Measurements from ENCODE around the gene ARHGAP8.
"Not testable (repeated sequence)": the region's sequence is repeated elsewhere in the genome, so short reads cannot be mapped to it uniquely, and the experiment has no call there.

The ARHGAP8 gene

GRCh38 chr22:44889255-44889878 is 137.0 kb downstream of the ARHGAP8 start:
- no peak for DNase-seq (ENCODE audit: low read depth)

GRCh38 chr22:44890416-44891292 is 138.3 kb downstream of the ARHGAP8 start:
- no peak for DNase-seq (ENCODE audit: low read depth)

DNA sequence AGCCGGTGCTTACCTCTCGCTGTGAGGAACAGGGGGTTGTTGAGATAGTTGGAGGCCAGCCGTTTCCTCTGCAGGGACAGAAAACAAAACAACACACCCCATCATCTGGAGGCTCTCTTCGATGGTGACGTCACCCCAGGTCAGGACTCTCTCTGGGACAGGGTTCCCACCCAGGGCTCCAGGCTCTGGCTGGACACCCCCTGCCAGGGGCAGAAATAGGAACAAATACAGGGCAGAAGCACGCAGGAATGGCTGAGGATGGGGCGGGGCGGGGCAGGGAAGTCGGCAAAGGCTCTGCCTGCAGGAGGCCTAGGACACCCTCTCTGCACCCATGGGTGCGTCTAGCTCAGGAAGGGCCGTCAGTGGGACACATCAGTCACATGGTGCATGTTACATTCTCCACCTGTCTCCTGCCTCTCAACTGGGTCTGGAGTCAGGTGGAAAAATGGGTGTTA is 138.9 kb downstream of the ARHGAP8 start:
- no peak for DNase-seq (ENCODE audit: low read depth)

DNA sequence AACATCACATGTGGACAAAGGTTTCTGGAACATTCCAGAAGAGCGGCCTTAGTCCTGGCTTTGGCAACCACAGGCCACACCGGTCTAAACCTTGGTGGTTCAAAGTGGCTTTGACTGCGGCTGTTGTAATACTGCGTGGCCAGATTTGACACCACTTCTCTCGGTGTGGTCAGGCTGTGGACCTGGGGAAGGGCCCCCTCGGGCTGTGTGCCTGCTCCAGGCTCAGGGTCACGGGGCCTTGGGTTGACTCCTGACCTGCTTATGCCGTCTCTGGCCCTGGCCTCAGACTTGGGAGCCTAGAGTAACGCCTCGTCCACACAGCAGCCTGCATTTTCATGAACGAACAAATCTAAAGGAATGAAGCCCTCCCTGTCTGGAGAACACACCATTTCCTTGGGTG is 139.4 kb downstream of the ARHGAP8 start:
- DNase-seq (ENCODE audit: low read depth) = no peak

DNA sequence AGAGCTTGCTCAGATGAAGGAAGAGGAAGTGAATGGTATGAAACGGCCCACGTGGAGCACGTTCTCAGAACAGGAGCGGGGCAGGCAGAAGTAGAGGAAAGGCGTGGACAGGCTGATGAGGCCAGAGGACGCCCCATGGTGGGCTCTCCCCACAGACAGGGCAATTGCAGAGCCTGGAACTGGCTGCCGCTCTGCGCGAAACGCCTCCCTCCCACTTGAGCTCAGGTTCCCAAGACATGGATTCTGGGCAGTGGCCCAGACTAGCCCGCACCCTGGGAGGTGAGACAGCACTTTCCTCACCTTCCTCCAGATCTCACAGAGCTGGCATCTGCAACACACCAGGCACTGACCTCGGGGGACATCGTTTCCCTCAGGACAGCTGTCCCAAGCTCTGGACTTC is 139.9 kb downstream of the ARHGAP8 start:
- no peak for DNase-seq (ENCODE audit: low read depth)

DNA sequence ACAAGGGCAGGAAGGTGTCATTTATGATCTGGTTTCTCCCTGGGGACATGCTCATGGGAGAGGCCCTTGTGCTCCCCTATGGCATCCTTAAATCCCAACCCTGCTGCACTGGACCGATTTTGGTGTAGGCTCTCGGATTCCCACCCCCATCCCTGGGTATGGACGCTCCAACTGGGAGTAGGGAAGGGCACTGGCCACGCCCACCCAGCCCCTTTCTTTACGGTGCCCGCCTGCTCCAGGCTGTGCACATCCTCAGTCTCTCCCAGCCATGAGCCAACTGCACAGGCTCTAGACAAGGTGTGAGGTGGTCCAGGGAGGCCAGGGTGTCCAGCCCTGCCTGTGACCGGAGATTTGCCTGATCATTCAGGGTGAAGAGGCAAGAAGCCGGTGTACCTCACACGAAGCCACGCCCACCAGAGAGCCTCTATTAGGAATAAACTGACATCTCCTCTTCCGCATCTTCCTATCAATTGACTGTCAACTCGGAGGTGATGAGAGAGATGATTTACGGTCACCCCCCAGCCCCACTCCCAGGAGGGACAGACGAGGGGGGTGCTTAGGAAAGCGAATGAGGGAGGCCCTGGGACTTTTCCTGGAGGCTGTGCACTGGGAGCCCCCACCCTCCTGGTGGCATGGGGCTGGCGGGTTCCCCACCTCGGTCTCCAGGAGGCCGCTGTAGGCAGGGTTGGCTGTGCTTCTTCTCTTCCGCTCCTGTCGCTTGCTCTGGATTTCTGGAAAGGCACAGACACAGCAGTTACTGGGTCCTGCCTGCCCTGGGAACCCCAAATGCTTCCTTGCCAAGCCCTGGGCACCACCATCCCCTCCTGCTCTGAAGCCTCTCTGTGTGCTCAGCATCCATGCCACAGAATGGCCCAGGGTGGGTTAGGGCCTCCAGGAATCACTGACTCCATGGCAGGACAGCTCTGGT is 140.7 kb downstream of the ARHGAP8 start:
- no peak for DNase-seq (ENCODE audit: low read depth)

- no peak for DNase-seq (ENCODE audit: low read depth)
Observed at GRCh38 chr22:44893731-44894080, 141.3 kb downstream of the ARHGAP8 start.

GRCh38 chr22:44894321-44894720 is 141.9 kb downstream of the ARHGAP8 start:
- no peak for DNase-seq (ENCODE audit: low read depth)

GRCh38 chr22:44894782-44895181 is 142.4 kb downstream of the ARHGAP8 start:
- DNase-seq (ENCODE audit: low read depth) = no peak

- DNase-seq (ENCODE audit: low read depth) = no peak
Observed at GRCh38 chr22:44895296-44896055, 143.1 kb downstream of the ARHGAP8 start.

- DNase-seq (ENCODE audit: low read depth) = no peak
Observed at GRCh38 chr22:44898236-44898635, 145.9 kb downstream of the ARHGAP8 start.

DNA sequence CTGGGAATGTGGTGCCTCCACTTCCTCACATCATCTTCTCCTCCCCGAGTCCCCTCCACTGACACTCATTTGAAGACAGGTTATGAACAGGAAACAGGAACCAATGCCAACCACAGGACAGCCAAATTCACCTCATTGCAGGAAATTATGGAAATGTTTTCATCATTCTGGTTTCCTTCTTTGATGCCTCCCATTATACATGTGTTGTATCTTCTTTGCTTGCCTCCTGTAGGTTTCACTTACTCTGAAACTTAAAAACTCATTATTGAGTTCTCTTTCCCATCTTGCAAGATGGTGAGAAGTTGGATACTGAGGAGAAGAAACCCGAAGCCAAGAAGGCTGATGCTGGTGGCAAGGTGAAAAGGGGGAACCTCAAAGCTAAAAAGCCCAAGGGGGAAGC is 148.9 kb downstream of the ARHGAP8 start:
- DNase-seq (ENCODE audit: low read depth) = no peak

GRCh38 chr22:44903164-44903563 is 150.8 kb downstream of the ARHGAP8 start:
- DNase-seq (ENCODE audit: low read depth) = not testable (repeated sequence)

DNA sequence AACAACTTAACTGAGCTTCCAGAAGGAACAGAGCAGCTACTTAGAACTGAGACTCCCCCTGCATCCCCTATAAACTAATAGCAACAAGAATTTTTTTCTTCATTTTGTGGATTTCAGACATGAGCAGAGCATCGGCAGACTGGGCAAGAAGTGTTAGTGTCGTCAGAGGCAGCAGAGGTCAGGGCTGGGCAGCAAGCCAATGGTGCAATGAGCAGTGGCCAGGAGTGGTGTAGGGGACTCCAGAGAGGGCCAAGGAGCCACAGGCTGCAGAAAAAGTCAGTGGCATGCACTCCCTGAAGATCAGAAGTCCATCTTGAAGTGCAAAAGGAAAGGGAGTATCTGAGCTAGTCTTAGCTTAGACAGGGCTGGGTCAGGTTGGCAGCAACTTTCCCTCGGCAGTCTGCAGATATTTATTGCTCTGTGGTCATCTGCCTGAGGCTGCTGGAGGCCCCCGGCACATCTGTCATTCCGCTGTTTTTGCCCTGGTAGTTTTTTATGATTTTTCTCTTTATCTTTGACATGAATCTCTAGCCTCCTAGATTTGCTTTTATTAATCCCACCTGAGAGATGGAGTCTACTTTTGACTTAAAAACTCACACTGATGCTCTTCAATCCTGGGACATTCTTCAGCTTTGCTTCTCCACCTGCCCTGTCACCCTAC is 152.2 kb downstream of the ARHGAP8 start:
- DNase-seq (ENCODE audit: low read depth) = not testable (repeated sequence)

DNA sequence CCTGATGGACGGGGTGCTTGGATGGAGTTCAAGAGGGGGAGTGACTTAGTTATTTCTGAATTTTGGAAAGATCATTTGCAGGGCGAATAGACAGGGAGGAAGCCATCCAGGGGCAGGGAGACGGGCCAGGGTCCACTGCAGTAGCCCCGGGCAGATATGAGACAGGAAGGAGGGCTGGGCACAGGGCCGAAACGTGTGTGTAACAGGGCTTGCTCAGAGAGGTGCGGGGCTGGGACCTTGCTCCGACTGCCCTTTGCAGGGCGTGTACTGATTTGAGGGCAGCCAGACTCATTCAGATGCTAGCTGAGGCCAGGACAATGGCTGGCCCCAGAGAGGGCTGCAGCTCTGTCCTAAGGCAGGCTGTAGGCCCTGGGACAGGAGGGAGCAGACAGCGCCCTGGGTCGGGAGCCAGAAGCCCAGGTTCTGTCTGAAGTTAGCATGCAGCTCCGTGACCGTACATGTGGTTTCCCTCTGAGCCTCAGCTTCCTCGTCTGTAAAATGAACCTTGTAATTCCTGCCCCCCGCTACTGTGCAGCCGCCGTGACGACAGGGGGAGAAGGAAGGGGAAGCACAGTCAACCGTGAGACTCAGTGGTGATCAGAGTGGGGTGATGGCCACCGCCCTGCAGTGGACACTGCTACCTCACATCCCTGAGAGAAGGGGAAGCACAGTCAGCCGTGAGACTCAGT is 154.0 kb downstream of the ARHGAP8 start:
- DNase-seq (ENCODE audit: low read depth) = no peak

GRCh38 chr22:44906999-44907644 is 154.7 kb downstream of the ARHGAP8 start:
- no peak for DNase-seq (ENCODE audit: low read depth)

- no peak for DNase-seq (ENCODE audit: low read depth)
Observed at GRCh38 chr22:44907765-44908737, 155.7 kb downstream of the ARHGAP8 start.

DNA sequence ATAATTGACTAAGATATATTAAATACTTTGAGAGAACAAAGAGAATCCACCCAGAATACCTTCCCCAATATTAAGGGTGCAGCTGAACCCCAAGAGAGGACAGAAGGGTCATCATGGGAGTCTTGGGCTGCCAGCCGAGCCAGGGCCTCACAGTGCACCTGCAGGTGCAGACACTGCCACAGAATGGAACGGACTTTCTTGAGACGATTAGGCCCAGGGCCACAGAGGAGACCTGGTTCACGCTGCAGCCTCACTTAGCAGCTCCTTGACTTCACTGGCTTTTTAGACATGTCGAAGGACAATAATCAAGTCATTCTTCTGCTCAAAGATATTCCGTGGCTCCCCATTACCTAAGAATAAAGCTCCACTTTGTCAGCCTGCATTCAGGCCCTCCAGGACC is 156.9 kb downstream of the ARHGAP8 start:
- DNase-seq (ENCODE audit: low read depth) = no peak

Measured in GM04503 (cell line).